GM12891 (cell line): ENCODE results near the gene HOXA6.

Experiments
- DNase-seq: peaks from one replicate; pipeline ENCODE4 v3.0.0; 2011; ENCODE audit warnings: low spot score; ENCODE audit not compliant: insufficient read length
- FAIRE-seq: peaks from 2 replicates; lab custom pipeline; 2011; peaks lifted over from hg19 to GRCh38; lab: Jason Lieb, UNC
- PAX5 ChIP-seq: IDR thresholded peaks from 2 replicates; pipeline ENCODE4 v1.6.1; 2011; ENCODE audit warnings: low read length, moderate library complexity, mild to moderate bottlenecking; ENCODE audit not compliant: insufficient read depth, severe bottlenecking
- POLR2A ChIP-seq: IDR thresholded peaks from 2 replicates; pipeline ENCODE4 v1.6.1; 2011; ENCODE audit warnings: low read depth, low read length, control low read depth
- POLR2AphosphoS5 ChIP-seq: IDR thresholded peaks from 2 replicates; pipeline ENCODE4 v1.6.1; 2011; ENCODE audit warnings: low read depth, low read length, control low read depth
- POU2F2 ChIP-seq: IDR thresholded peaks from 2 replicates; pipeline ENCODE4 v1.6.1; 2011; ENCODE audit warnings: low read depth, mild to moderate bottlenecking, control low read depth, low read length, moderate library complexity
- SPI1 ChIP-seq: IDR thresholded peaks from 2 replicates; pipeline ENCODE4 v1.6.1; 2011; ENCODE audit warnings: low read depth, low read length, control low read depth
- TAF1 ChIP-seq: IDR thresholded peaks from 2 replicates; pipeline ENCODE4 v1.6.1; 2011; ENCODE audit warnings: low read depth, low read length, control low read depth

The HOXA6 gene

GRCh38 chr7:27155816-27156507 lies 8.4 kb upstream of the HOXA6 start:
- no peak for DNase-seq
- no peak for FAIRE-seq
- no peak for TF ChIP-seq POU2F2
- TF ChIP-seq POLR2AphosphoS5: no peak
- no peak for TF ChIP-seq TAF1
- TF ChIP-seq POLR2A: no peak
- no peak for TF ChIP-seq PAX5

DNA sequence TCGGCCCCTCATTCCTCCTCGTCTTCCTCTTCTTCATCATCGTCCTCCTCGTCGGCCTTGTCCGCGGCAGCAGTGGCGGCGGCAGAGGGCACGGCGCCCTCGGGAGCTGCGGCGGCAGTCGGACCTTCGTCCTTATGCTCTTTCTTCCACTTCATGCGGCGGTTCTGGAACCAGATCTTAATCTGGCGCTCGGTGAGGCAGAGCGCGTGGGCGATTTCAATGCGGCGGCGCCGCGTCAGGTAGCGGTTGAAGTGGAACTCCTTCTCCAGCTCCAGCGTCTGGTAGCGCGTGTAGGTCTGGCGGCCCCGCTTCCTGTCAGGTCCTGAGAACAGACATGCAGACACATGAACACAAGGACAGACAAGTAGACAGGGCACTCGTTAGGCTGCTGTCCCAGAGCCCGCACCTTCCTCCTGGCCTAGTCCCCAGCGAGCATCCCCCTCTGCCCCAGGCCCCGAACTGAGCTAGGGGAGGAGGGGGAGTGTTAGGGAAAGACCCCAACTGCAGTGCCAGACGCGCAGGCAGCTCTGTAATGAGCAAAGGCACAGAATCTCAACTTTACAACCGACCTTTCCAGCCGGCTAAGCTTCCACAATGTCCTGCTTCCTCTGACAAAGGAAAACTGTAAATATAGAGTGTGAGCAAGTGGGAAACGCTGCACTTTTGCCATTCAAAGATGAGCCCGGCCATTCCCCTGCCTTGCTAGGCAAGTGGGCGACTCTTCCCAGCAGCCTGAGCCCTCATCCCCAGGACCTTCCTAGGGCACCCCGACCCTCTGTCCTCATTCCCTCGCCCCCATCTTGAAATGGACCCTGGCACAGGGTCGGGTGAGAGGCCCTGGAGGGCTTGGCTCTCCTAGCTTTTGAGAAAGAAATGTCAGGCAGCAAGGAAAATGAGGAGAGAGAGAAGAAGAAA lies 7.6 kb upstream of the HOXA6 start:
- TF ChIP-seq POLR2A (no peak), PAX5 (no peak), SPI1 (no peak), POU2F2 (no peak), POLR2AphosphoS5 (no peak), TAF1 (no peak)
- FAIRE-seq (no peak), DNase-seq (no peak)

DNA sequence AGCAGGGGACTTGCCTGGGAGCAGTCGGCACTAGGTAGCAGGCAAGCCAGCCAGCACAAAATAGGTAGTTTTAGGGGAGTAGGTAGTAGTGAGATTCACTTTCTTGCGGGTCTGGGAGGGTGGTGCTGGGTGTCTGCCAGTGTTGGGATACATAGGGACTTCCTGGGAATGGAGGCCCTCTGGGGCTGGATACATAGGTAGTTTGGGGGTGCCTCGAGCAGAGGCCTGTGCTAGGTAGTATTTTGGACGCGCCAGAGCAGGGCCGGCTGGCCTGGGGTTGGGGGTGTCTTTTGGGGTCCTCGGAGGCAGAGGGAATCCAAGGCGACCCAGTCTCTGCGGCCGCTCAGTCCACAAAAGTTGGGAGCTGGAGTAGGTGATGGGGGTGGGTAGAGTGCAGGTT lies 6.8 kb upstream of the HOXA6 start:
- FAIRE-seq (no peak), DNase-seq (no peak)
- TF ChIP-seq POLR2A (no peak), TAF1 (no peak), POU2F2 (no peak), PAX5 (no peak), SPI1 (no peak), POLR2AphosphoS5 (no peak)

- TF ChIP-seq POLR2AphosphoS5 (no peak), PAX5 (no peak), POLR2A (no peak), POU2F2 (no peak), TAF1 (no peak), SPI1 (no peak)
- no peak for FAIRE-seq
- no peak for DNase-seq
Measured at GRCh38 chr7:27153526-27153925, 6.0 kb upstream of the HOXA6 start.

- FAIRE-seq: no peak
- no peak for TF ChIP-seq TAF1
- TF ChIP-seq POLR2AphosphoS5: no peak
- no peak for TF ChIP-seq POLR2A
- DNase-seq: no peak
Measured at GRCh38 chr7:27152816-27153442, 5.4 kb upstream of the HOXA6 start.

DNA sequence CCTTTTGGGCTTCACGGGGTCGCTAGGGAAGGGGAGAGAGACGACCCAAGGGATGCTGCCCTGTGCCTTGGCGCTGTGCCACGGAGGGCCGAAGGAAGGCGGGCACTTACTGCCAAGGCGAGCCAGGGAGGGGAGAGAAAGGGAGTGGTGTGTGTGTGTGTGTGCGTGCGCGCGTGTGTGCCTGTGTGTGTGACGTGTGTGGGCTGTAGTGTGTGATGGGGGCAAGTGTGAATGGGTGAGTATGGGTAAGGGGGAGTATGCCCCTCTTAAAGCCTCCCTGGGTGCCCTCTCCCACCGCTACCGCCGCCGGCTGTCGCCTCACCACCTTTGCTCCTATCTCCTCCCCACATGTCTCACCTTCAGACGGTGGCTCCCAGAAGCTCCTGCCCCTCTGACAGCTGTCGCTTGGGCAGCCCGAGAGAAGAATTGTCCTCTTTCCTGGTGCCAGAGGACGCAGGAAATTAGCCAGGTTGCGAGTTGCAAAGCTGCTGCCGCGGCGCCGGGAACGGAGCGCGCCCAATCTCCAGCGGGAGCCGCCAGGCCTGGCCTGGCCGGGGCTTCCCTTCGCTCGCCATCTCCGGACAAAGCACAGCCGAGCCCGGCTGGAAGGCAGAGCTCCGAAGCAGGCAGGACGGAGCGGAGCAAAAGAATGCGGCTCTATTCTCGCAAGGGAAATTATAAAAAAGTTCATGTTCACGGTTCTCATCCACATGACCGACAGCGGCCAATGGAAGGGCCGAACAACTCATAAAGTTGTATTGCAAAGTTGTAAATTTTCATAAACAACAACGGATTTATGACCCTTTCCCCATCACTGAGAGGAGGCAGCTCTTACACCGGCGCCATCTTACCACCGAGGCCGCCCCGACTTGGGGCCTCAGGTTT lies 4.6 kb upstream of the HOXA6 start, which contains the start of gene HOXA3:
HOXA3 (minus strand) TSS at position 653 of the 885 bp plus-strand sequence. CDS start 41,943 bp downstream, outside the sequence.
- TF ChIP-seq TAF1: no peak
- TF ChIP-seq SPI1: no peak
- FAIRE-seq: no peak
- no peak for DNase-seq

DNA sequence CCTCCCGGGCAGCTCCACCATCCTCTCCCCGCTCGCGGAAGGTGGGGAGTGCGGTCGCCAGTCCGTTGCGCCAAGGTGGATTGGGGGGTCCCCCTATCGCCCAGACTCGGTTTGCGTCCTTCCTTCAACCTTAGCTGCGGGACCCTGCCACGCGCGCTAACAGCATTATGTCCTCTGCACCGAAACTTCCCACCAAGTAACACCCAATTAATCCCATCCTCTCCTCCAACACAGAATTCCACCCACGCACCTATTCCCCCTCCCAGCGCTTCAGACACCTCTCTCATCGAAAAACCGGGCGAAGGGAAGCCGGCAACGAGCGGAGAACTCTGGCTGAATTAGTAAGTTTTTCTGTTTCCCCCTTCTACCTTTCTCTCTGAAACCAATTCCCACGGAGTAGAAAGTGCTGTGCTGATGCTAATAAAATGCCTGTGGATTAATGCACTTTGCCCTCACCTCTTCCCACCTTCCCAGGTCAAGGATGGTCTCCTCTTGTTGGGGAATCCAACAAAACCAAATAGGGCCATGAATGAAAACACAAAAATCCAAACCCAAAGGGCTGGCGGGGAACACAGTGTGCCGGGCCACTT lies 3.9 kb upstream of the HOXA6 start:
- TF ChIP-seq PAX5 (no peak), POLR2A (no peak), POU2F2 (no peak), POLR2AphosphoS5 (no peak), SPI1 (no peak), TAF1 (no peak)
- FAIRE-seq (no peak), DNase-seq (no peak)

- FAIRE-seq (peak; percentile 88), DNase-seq (peak; percentile 86)
- no peak for TF ChIP-seq POLR2AphosphoS5
- no peak for TF ChIP-seq TAF1
- TF ChIP-seq POU2F2: peak; percentile 59; the same call in 1 of the 2 replicates
Measured at GRCh38 chr7:27150568-27151340, 3.2 kb upstream of the HOXA6 start.
